HG03159 (cell line): ENCODE measurements around the gene ERC2.
"Not testable (repeated sequence)": the region's sequence is repeated elsewhere in the genome, so short reads cannot be mapped to it uniquely, and the experiment has no call there.

Source experiments
- ATAC-seq: cut with Tn5 transposase; IDR thresholded peaks from one replicate; pipeline ENCODE4 v1.9.1; 2021; ENCODE audit warnings: mild to moderate bottlenecking, moderate library complexity; ENCODE audit not compliant: unreplicated experiment

ERC2 gene

DNA sequence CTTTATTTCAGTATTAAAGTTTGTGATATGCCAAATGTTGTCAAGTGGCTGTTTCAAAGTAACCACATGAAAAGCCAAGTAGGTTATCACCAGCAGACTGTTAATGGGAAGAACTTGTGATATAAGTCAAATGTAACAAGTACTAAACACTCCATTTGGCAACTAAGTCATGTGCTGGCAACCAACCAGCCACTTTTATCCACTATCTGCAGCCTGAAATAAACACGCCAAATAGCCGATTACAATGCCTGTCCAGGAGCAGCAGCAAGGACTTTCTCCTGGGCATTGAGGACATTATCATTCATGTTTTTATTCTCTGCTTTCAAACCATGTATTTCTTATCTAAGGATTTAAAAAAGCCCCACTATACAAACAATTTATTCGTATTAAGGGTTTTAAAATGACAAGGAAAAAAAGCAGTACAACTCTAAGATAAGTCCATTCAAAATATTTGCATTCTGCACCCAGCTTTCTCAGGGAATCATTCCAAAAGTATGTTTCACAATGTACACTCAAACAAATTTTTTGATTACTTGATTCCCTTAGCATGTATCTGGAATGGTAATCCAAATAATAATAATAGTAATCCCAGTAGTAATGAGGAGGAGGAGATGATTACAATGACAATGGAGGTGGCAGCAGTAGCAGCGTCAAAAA is 448.6 kb downstream of the ERC2 start:
- no peak for ATAC-seq

- ATAC-seq = not testable (repeated sequence)
Observed at GRCh38 chr3:56015374-56015773, 452.9 kb downstream of the ERC2 start.

GRCh38 chr3:56012721-56013120 is 455.5 kb downstream of the ERC2 start:
- ATAC-seq = no peak

DNA sequence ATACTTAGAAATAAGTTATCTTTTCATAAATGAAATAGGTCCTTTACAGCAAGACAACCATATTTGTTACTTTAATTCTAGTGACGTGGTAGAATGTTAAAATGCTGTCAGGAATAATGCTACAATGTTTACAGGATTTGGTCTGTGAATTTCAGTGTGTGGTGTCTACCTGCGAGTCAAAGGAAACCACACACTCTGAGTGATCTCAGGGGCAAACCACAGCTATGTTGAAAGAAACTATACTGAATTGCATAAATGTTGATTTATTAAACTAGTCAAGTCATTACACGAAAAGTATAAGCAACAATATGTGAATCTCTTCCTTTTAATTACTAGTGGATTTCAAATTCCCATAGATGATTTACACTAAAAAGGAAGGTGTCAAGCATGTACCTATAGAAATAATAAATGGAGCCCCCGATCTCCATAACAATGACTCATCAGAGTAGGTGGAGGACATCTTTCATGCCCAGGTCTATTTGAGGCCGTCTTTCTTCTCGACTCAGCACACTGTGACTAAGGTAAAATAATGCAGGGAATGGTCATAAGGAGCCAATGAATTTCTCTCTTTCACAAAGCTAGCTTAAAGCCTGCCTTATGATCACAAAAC is 463.0 kb downstream of the ERC2 start:
- no peak for ATAC-seq

GRCh38 chr3:56003129-56003528 is 465.1 kb downstream of the ERC2 start:
- ATAC-seq = no peak

DNA sequence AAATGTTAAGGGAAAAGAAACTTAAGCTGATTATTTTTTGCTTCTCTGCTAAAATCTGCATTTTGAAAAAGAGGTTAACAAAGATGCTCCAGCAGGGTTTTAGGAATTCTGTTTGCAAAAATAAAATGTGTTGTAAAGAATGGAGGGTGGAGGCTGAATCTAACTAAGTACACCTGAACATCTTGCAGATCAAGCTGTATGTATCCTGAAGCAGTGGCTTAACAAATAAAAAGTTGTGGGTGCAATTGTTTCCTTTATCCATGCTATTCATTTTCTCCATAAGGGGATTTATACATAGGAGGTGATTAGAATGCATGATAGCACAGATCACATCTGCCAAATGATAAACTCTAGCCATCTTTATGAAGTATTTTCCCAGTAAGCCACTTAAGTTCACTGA is 466.3 kb downstream of the ERC2 start:
- no peak for ATAC-seq

DNA sequence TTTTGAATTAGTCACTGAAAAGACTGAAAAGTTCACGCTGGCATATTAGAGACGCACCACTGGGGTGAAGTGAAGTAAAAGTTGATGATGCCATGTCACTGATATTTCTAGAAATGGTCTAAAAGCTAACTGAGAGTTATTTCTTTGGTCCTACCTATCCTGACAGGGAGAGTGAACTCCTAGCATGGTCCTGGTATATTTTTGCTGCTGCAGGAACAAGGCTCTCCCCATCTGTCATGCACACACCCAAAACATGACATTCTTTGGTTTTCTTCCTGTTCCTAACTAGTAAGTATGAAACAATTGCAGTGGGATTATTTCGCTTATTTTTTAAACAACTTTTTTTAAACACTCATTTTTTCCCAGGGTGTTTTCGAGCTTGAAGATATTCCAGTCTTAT is 466.7 kb downstream of the ERC2 start:
- ATAC-seq = no peak

- ATAC-seq = no peak
Observed at GRCh38 chr3:55989366-55989765, 478.9 kb downstream of the ERC2 start.

DNA sequence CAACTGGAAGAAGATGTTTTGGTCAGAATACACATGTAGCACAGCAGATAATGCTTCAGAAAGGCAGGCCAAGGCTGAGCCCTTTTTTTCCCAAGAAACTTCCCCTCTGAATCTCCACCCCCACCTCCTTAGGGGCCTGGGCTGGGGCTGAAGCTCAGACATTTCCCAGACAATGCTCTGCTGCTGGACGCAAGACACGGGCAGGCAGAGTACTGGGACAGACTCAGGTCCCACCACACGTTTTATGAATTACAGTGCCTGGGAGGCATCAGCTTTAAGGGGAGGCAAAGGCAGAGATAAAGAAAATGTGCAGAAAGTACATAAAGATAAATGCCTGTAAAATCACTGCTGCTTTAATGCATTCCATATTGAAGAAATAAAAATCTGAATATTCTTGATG is 479.4 kb downstream of the ERC2 start:
- ATAC-seq = no peak

- no peak for ATAC-seq
Observed at GRCh38 chr3:55984626-55985025, 483.6 kb downstream of the ERC2 start.

GRCh38 chr3:55978953-55979352 is 489.3 kb downstream of the ERC2 start:
- no peak for ATAC-seq

DNA sequence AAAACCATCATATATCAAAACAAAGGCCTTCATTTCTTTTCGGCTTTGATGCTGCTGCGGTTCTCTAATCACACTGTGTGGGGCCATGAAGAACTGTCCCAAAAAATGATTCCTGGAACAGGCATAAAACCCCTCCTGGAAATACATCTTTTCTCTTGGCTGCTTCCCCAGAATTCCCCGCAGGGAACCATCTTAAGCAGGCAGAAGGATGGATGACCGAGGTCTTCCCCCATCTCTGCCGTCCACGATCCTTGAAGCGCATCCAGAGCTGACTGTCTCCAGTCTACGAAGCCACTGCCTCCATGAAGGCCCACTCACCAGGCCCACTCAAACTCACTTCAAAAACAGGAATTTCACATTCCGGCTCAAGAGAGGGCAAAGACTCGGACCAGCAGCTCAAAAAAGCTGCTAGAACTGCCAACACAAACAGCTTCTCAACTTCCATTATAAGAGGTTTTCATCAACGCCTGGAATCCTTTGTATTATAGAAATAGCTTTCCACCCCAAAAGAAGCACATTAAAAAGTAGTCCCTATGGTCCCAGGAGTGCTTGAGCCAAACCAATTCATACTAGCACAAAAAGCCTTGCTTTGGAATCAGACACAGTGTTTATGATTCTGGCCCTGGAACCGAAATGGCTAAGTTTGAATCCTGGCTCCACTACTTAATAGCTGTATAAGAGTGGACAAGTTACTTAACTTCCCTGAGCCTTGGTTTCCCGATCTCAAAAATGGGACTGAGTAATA is 493.7 kb downstream of the ERC2 start:
- no peak for ATAC-seq

DNA sequence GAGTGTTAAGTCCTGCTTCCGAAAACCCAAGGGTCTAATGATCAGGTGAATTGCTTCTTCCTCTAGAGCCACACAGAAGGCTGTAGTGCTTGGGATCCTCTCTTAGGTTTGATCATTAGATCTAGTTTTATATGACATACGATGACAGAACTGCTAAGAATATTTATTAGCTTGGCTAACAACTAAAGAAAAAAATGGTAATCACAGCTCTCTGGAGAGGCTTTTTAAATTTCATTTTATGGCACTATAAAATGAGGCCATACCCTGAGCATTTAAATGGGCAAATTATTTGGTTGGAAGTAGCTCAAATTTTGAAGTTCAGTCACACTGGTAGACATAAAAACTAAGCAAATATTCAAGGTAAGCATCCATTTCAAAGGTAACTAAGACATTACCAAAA is 498.6 kb downstream of the ERC2 start:
- ATAC-seq = no peak

GRCh38 chr3:55968331-55968730 is 499.9 kb downstream of the ERC2 start:
- ATAC-seq = no peak

DNA sequence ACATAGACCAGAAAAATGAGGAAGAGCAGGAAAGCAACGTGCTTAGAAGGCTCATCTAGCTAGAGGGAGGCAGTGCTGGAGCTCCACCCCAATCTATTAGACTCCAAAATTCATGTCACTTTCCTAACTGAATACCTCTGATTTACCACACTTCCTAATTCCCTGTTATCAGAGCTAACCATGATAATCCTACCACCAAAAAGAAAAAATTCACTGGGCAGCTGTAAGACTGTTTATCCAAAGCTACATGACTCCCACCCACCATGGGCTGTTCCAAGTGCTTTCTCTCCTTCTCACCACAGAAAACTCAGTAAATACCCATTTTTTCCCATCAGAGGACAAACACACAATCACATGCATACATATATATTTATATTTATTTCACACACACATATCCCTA is 501.7 kb downstream of the ERC2 start:
- ATAC-seq = no peak

DNA sequence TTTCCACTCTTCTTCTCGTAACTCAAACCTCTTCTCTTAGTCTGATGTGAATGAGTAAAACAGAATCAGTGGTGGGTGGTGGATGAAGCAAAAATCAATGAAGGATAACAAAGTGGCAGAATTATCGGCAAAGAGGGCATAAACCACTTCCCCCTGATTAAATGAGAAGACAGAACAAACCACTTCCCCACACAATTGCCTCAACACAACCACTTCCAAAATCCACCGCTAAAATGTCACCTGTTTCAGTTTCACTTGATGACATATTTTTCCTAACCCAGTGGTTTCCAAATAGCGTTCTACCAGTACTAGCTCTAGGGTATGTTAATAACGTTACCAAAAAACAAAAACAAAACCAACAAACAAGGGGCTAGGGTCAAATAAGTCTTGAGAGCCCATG is 502.5 kb downstream of the ERC2 start:
- no peak for ATAC-seq

- ATAC-seq = no peak
Observed at GRCh38 chr3:55964491-55964985, 503.7 kb downstream of the ERC2 start.

DNA sequence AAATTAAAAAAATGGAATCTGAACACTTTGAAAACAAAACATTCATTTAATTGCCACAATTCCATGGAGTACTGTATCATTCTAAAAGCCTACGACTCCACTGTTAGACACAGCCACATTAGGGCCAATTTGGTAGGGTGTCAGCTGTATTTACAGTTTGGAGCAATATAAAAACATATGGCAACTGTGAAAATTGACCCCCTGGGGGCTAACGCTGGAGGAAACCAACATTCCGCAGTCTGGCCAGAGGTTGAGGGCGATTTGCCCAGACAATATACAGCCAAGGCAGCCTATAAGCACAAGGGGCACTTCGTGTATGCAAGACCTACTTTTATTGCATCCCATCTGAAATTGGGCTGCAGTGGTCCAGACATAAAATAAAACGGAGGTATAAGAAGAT is 504.7 kb downstream of the ERC2 start:
- ATAC-seq = no peak

DNA sequence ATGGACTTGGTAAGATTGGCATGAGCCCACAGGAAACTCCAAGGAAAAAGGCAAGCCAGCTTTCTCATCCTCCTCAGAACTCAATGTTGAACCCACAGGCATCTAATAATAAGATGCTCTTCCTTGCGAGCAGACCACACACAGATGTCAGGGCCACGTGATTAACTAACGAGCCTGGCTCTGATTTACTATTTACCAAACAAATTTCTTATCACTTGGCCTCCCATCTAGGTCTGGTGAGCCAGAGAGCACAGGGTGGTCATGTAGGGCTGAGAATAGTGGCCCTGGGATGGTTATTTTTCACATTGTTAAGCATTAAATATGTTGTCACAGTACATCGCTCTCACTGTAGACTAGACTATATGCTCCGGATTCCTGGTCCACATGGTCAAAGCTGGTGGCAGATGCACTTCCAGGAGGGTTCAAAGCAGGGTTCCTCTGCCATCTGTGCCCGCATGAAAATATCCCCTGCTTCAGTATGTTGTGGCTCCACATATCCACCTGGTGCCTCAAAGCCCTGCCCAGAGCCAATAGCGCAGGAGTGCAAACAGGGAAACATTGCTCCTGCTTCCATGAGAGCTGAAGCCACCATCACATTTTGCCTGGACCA is 508.7 kb downstream of the ERC2 start:
- ATAC-seq = no peak

GRCh38 chr3:55958605-55959004 is 509.7 kb downstream of the ERC2 start:
- ATAC-seq = no peak

DNA sequence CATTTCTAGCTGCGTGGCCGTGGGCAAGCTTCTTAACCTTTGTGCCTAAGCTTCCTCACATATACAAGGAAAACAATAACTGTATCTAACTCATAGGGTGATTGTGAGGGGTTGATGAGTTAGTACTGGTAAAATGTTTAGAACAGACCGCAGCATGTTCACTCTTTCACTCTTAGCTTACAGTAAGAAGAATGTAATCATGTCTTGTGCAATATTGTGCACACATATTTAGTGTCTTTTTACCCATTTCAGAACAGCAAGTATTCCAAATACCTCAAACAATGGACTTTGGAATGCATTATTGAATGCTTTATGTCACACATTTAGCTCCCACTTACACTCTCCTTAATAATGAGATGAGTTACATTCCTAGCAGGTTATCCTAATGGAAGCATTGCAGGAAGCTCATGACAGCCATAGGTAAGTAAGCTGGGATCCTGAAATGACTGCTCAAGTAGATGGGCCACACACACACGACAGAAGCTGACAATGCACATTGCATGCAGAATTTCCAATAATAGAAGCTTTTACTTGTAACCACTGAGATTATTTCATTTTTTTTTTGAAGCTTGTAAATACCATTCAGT is 512.3 kb downstream of the ERC2 start:
- no peak for ATAC-seq
